GM23338 (cell line): ENCODE results near the gene PKHD1. TPM values are rescaled to one million over a fixed set of nuclear protein-coding genes. Genes with fewer than 3 reads are reported as not detected.
A peak's percentile ranks its signal among the peaks of the same experiment; 100 is the strongest.
"Not testable (repeated sequence)": the region's sequence is repeated elsewhere in the genome, so short reads cannot be mapped to it uniquely, and the experiment has no call there.

Experiments used
- ATAC-seq: fragments of 200-7000 bp; cut with Tn5 transposase; 3 replicates; pipeline ENCODE4 v1.9.1; 2020
- DNase-seq: peaks from one replicate; pipeline ENCODE4 v3.0.0-alpha.2; 2015; ENCODE audit warnings: low spot score
- H2AFZ ChIP-seq: fragments of 200-600 bp; sonication (generic); 2 replicates; pipeline ENCODE4 v1.8.0; 2016; ENCODE audit warnings: antibody characterized with exemption, mild to moderate bottlenecking, moderate library complexity
- H3F3A ChIP-seq: fragments of 200-600 bp; sonication (generic); replicated peaks from 2 replicates; pipeline ENCODE4 v1.8.0; 2017; ENCODE audit warnings: antibody characterized with exemption, mixed run types, low read depth
- H3K27ac ChIP-seq: fragments of 200-600 bp; sonication (generic); 2 replicates; pipeline ENCODE4 v1.6.1; 2016; ENCODE audit warnings: low read depth
- H3K27me3 ChIP-seq: fragments of 200-600 bp; sonication (generic); 2 replicates; pipeline ENCODE4 v1.8.0; 2016; ENCODE audit warnings: mild to moderate bottlenecking, mixed run types, moderate library complexity; ENCODE audit not compliant: insufficient read depth
- H3K36me3 ChIP-seq: fragments of 200-600 bp; sonication (generic); 2 replicates; pipeline ENCODE4 v1.8.0; 2016; ENCODE audit warnings: mild to moderate bottlenecking; ENCODE audit not compliant: insufficient read depth
- H3K4me1 ChIP-seq: fragments of 200-600 bp; sonication (generic); 2 replicates; pipeline ENCODE4 v1.8.0; 2016; ENCODE audit warnings: mild to moderate bottlenecking, moderate library complexity; ENCODE audit not compliant: insufficient read depth
- H3K4me2 ChIP-seq: fragments of 200-600 bp; sonication (generic); 2 replicates; pipeline ENCODE4 v1.7.1; 2017; ENCODE audit warnings: mixed run types
- H3K4me3 ChIP-seq: fragments of 200-600 bp; sonication (generic); 2 replicates; pipeline ENCODE4 v1.6.1; 2016; ENCODE audit warnings: mixed run types
- H3K79me2 ChIP-seq: fragments of 200-600 bp; sonication (generic); replicated peaks from 2 replicates; pipeline ENCODE4 v1.8.0; 2017; ENCODE audit warnings: mild to moderate bottlenecking; ENCODE audit not compliant: insufficient read depth
- H3K9me2 ChIP-seq: fragments of 200-600 bp; sonication (generic); 2 replicates; pipeline ENCODE4 v1.8.0; 2017; ENCODE audit not compliant: insufficient read depth
- H4K20me1 ChIP-seq: fragments of 200-600 bp; sonication (generic); replicated peaks from 2 replicates; pipeline ENCODE4 v1.8.0; 2017; ENCODE audit warnings: mild to moderate bottlenecking; ENCODE audit not compliant: insufficient read depth
- H3K27ac Mint-ChIP-seq: 2 replicates; pipeline ENCODE4 v1.8.0; 2020; ENCODE audit warnings: inconsistent platforms, mild to moderate bottlenecking, moderate library complexity, mixed read lengths
- H3K27me3 Mint-ChIP-seq: 3 replicates; pipeline ENCODE4 v1.8.0; 2022; ENCODE audit warnings: low read depth, mild to moderate bottlenecking, moderate library complexity, mixed read lengths, inconsistent platforms; ENCODE audit not compliant: insufficient read depth, poor library complexity
- H3K36me3 Mint-ChIP-seq: 3 replicates; pipeline ENCODE4 v1.8.0; 2021; ENCODE audit warnings: low read depth, mild to moderate bottlenecking, inconsistent platforms, moderate library complexity, mixed read lengths
- H3K4me1 Mint-ChIP-seq: 3 replicates; pipeline ENCODE4 v1.8.0; 2020; ENCODE audit warnings: mild to moderate bottlenecking, inconsistent platforms, mixed read lengths
- H3K4me3 Mint-ChIP-seq: 3 replicates; pipeline ENCODE4 v1.8.0; 2021; ENCODE audit warnings: moderate library complexity, mild to moderate bottlenecking, inconsistent platforms, mixed read lengths
- H3K9me3 Mint-ChIP-seq: 3 replicates; pipeline ENCODE4 v1.8.0; 2020; ENCODE audit warnings: moderate library complexity, mild to moderate bottlenecking, inconsistent platforms, mixed read lengths
- CREB1 ChIP-seq: fragments of 250-450 bp; sonication (Bioruptor Pico); IDR thresholded peaks from 2 replicates; pipeline ENCODE4 v1.5.0; 2020; ENCODE audit warnings: low read depth, mild to moderate bottlenecking, moderate library complexity
- EZH2phosphoT487 ChIP-seq: fragments of 200-600 bp; sonication (generic); IDR thresholded peaks from one replicate; pipeline ENCODE4 v1.8.1; 2018; ENCODE audit warnings: antibody characterized with exemption; ENCODE audit not compliant: unreplicated experiment
- JUNB ChIP-seq: IDR thresholded peaks from one replicate; pipeline ENCODE4 v1.6.1; 2016; ENCODE audit warnings: antibody characterized with exemption; ENCODE audit not compliant: unreplicated experiment
- POLR2AphosphoS5 ChIP-seq: IDR thresholded peaks from 2 replicates; pipeline ENCODE4 v1.6.1; 2016; ENCODE audit warnings: antibody characterized with exemption, low read depth
- ZNF114 ChIP-seq: fragments of 250-450 bp; sonication (Bioruptor Pico); IDR thresholded peaks from 2 replicates; pipeline ENCODE4 v1.5.0; 2020; ENCODE audit warnings: mild to moderate bottlenecking, moderate library complexity
- ZNF331 ChIP-seq: fragments of 250-450 bp; sonication (Bioruptor Pico); IDR thresholded peaks from 2 replicates; pipeline ENCODE4 v1.5.0; 2020; ENCODE audit warnings: low read depth, mild to moderate bottlenecking, moderate library complexity
- polyA plus RNA-seq: library from polyadenylated mRNA; unstranded; fragments of >200 nt; fragmentation: Nextera tagmentation; extraction: Ambion mirVana; gene quantifications from 2 replicates; pipeline ENCODE4 v1.2.1, GENCODE V29; 2016
- total RNA-seq: library from RNA; depleted of rRNA; stranded (reverse); fragments of >200 nt; shearing (Covaris generic); gene quantifications from 2 replicates; pipeline ENCODE4 v1.2.3, GENCODE V29; 2014
- TF ChIP-seq, protein P1 (sequence below): fragments of 250-450 bp; sonication (Bioruptor Pico); IDR thresholded peaks from 2 replicates; pipeline ENCODE4 v1.5.0; 2020; ENCODE audit warnings: mild to moderate bottlenecking, moderate library complexity
- TF ChIP-seq, protein P2 (sequence below): IDR thresholded peaks from 2 replicates; pipeline ENCODE4 v1.6.1; 2016; ENCODE audit warnings: antibody characterized with exemption

The PKHD1 gene
- total and polyA plus RNA-seq, 2 experiments from 2014 or later, result 0.03 to 0.07 TPM

GRCh38 chr6:51949526-51949925 is 137.9 kb downstream of the PKHD1 start:
- H3K4me3 ChIP-seq, result no peak overlapping the region
- no peaks in the 10 kb centered on the region for H3K36me3 ChIP-seq
- ATAC-seq (no peak), DNase-seq (no peak)
- TF ChIP-seq EZH2phosphoT487 (no peak), ZNF331 (CRISPR knock-in tag) (no peak), POLR2AphosphoS5 (no peak), CREB1 (no peak), JUNB (no peak), ZNF114 (CRISPR knock-in tag) (no peak)
- TF ChIP-seq, protein P1, sequence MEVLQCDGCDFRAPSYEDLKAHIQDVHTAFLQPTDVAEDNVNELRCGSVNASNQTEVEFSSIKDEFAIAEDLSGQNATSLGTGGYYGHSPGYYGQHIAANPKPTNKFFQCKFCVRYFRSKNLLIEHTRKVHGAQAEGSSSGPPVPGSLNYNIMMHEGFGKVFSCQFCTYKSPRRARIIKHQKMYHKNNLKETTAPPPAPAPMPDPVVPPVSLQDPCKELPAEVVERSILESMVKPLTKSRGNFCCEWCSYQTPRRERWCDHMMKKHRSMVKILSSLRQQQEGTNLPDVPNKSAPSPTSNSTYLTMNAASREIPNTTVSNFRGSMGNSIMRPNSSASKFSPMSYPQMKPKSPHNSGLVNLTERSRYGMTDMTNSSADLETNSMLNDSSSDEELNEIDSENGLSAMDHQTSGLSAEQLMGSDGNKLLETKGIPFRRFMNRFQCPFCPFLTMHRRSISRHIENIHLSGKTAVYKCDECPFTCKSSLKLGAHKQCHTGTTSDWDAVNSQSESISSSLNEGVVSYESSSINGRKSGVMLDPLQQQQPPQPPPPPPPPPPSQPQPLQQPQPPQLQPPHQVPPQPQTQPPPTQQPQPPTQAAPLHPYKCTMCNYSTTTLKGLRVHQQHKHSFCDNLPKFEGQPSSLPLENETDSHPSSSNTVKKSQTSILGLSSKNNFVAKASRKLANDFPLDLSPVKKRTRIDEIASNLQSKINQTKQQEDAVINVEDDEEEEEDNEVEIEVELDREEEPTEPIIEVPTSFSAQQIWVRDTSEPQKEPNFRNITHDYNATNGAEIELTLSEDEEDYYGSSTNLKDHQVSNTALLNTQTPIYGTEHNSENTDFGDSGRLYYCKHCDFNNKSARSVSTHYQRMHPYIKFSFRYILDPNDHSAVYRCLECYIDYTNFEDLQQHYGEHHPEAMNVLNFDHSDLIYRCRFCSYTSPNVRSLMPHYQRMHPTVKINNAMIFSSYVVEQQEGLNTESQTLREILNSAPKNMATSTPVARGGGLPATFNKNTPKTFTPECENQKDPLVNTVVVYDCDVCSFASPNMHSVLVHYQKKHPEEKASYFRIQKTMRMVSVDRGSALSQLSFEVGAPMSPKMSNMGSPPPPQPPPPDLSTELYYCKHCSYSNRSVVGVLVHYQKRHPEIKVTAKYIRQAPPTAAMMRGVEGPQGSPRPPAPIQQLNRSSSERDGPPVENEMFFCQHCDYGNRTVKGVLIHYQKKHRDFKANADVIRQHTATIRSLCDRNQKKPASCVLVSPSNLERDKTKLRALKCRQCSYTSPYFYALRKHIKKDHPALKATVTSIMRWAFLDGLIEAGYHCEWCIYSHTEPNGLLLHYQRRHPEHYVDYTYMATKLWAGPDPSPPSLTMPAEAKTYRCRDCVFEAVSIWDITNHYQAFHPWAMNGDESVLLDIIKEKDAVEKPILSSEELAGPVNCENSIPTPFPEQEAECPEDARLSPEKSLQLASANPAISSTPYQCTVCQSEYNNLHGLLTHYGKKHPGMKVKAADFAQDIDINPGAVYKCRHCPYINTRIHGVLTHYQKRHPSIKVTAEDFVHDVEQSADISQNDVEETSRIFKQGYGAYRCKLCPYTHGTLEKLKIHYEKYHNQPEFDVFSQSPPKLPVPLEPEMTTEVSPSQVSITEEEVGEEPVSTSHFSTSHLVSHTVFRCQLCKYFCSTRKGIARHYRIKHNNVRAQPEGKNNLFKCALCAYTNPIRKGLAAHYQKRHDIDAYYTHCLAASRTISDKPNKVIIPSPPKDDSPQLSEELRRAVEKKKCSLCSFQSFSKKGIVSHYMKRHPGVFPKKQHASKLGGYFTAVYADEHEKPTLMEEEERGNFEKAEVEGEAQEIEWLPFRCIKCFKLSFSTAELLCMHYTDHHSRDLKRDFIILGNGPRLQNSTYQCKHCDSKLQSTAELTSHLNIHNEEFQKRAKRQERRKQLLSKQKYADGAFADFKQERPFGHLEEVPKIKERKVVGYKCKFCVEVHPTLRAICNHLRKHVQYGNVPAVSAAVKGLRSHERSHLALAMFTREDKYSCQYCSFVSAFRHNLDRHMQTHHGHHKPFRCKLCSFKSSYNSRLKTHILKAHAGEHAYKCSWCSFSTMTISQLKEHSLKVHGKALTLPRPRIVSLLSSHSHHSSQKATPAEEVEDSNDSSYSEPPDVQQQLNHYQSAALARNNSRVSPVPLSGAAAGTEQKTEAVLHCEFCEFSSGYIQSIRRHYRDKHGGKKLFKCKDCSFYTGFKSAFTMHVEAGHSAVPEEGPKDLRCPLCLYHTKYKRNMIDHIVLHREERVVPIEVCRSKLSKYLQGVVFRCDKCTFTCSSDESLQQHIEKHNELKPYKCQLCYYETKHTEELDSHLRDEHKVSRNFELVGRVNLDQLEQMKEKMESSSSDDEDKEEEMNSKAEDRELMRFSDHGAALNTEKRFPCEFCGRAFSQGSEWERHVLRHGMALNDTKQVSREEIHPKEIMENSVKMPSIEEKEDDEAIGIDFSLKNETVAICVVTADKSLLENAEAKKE (CRISPR knock-in tag), result no peak
- TF ChIP-seq, protein P2, sequence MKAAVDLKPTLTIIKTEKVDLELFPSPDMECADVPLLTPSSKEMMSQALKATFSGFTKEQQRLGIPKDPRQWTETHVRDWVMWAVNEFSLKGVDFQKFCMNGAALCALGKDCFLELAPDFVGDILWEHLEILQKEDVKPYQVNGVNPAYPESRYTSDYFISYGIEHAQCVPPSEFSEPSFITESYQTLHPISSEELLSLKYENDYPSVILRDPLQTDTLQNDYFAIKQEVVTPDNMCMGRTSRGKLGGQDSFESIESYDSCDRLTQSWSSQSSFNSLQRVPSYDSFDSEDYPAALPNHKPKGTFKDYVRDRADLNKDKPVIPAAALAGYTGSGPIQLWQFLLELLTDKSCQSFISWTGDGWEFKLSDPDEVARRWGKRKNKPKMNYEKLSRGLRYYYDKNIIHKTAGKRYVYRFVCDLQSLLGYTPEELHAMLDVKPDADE, result no peak
- Mint-ChIP-seq H3K27me3 (no peaks in the 10 kb centered on the region), H3K9me3 (no peaks in the 10 kb centered on the region), H3K27ac (no peak overlapping the region), H3K4me3 (no peak overlapping the region), H3K4me1 (peaks cover 2% of the 10 kb centered on the region; the same call in 2 of the 3 replicates), H3K36me3 (no peaks in the 10 kb centered on the region)
- no peaks in the 10 kb centered on the region for H3K4me1 ChIP-seq
- H3K79me2 ChIP-seq, result no peaks in the 10 kb centered on the region
- H3K27me3 ChIP-seq, result no peaks in the 10 kb centered on the region
- no peaks in the 10 kb centered on the region; the same call in 1 of the 2 replicates for H3K9me2 ChIP-seq
- H3F3A ChIP-seq, result no peaks in the 10 kb centered on the region
- peak overlapping the region; percentile 38; the same call in 1 of the 2 replicates for H2AFZ ChIP-seq
- H4K20me1 ChIP-seq, result no peaks in the 10 kb centered on the region
- H3K27ac ChIP-seq, result no peak overlapping the region
- no peak overlapping the region for H3K4me2 ChIP-seq

DNA sequence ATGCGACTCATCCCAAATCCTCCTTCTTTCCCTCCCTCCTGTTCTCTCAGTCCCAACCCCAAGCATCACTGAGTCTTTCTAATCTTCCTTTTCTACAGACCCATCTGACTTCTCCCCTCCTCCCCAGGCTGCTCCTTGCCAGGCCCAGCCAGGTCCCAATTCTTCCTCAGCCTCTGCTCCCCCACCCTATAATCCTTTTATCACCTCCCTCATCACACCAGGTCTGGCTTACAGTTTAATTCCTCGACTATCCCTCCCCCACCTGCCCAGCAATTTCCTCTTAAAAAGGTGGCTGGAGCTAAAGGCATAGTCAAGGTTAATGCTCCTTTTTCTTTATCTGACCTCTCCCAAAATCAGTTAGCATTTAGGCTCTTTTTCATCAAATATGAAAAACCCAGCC is 147.7 kb downstream of the PKHD1 start:
- H3K4me1 Mint-ChIP-seq, result peaks cover 17% of the 10 kb centered on the region
- H3K9me3 Mint-ChIP-seq, result peaks cover 23% of the 10 kb centered on the region
- DNase-seq, result not testable (repeated sequence)

More for the DNA sequence above, 147.7 kb downstream of the PKHD1 start:
- not testable (repeated sequence) for H3K27ac Mint-ChIP-seq, H3K4me3 Mint-ChIP-seq, H3K27me3 Mint-ChIP-seq, H2AFZ ChIP-seq, H3K4me2 ChIP-seq, H3K27me3 ChIP-seq, ATAC-seq, H3K36me3 ChIP-seq, H3F3A ChIP-seq, H3K4me3 ChIP-seq, H3K79me2 ChIP-seq, H3K9me2 ChIP-seq, H3K27ac ChIP-seq, H4K20me1 ChIP-seq
- H3K4me1 ChIP-seq, result peaks cover 23% of the 10 kb centered on the region
- peaks cover 17% of the 10 kb centered on the region; the same call in 2 of the 3 replicates for H3K36me3 Mint-ChIP-seq
